GM23338 (cell line): Measurements from ENCODE around the gene APMAP. TPM values are rescaled to one million over a fixed set of nuclear protein-coding genes. Genes with fewer than 3 reads are reported as not detected.

ENCODE experiments used
- ATAC-seq: fragments of 200-7000 bp; cut with Tn5 transposase; 3 replicates; pipeline ENCODE4 v1.9.1; 2020
- DNase-seq: peaks from one replicate; pipeline ENCODE4 v3.0.0-alpha.2; 2015; ENCODE audit warnings: low spot score
- H2AFZ ChIP-seq: fragments of 200-600 bp; sonication (generic); 2 replicates; pipeline ENCODE4 v1.8.0; 2016; ENCODE audit warnings: antibody characterized with exemption, mild to moderate bottlenecking, moderate library complexity
- H3F3A ChIP-seq: fragments of 200-600 bp; sonication (generic); replicated peaks from 2 replicates; pipeline ENCODE4 v1.8.0; 2017; ENCODE audit warnings: antibody characterized with exemption, mixed run types, low read depth
- H3K27ac ChIP-seq: fragments of 200-600 bp; sonication (generic); 2 replicates; pipeline ENCODE4 v1.6.1; 2016; ENCODE audit warnings: low read depth
- H3K27me3 ChIP-seq: fragments of 200-600 bp; sonication (generic); 2 replicates; pipeline ENCODE4 v1.8.0; 2016; ENCODE audit warnings: mild to moderate bottlenecking, mixed run types, moderate library complexity; ENCODE audit not compliant: insufficient read depth
- H3K36me3 ChIP-seq: fragments of 200-600 bp; sonication (generic); 2 replicates; pipeline ENCODE4 v1.8.0; 2016; ENCODE audit warnings: mild to moderate bottlenecking; ENCODE audit not compliant: insufficient read depth
- H3K4me1 ChIP-seq: fragments of 200-600 bp; sonication (generic); 2 replicates; pipeline ENCODE4 v1.8.0; 2016; ENCODE audit warnings: mild to moderate bottlenecking, moderate library complexity; ENCODE audit not compliant: insufficient read depth
- H3K4me2 ChIP-seq: fragments of 200-600 bp; sonication (generic); 2 replicates; pipeline ENCODE4 v1.7.1; 2017; ENCODE audit warnings: mixed run types
- H3K4me3 ChIP-seq: fragments of 200-600 bp; sonication (generic); 2 replicates; pipeline ENCODE4 v1.6.1; 2016; ENCODE audit warnings: mixed run types
- H3K79me2 ChIP-seq: fragments of 200-600 bp; sonication (generic); replicated peaks from 2 replicates; pipeline ENCODE4 v1.8.0; 2017; ENCODE audit warnings: mild to moderate bottlenecking; ENCODE audit not compliant: insufficient read depth
- H3K9me2 ChIP-seq: fragments of 200-600 bp; sonication (generic); 2 replicates; pipeline ENCODE4 v1.8.0; 2017; ENCODE audit not compliant: insufficient read depth
- H4K20me1 ChIP-seq: fragments of 200-600 bp; sonication (generic); replicated peaks from 2 replicates; pipeline ENCODE4 v1.8.0; 2017; ENCODE audit warnings: mild to moderate bottlenecking; ENCODE audit not compliant: insufficient read depth
- H3K27ac Mint-ChIP-seq: 2 replicates; pipeline ENCODE4 v1.8.0; 2020; ENCODE audit warnings: inconsistent platforms, mild to moderate bottlenecking, moderate library complexity, mixed read lengths
- H3K27me3 Mint-ChIP-seq: 3 replicates; pipeline ENCODE4 v1.8.0; 2022; ENCODE audit warnings: low read depth, mild to moderate bottlenecking, moderate library complexity, mixed read lengths, inconsistent platforms; ENCODE audit not compliant: insufficient read depth, poor library complexity
- H3K36me3 Mint-ChIP-seq: 3 replicates; pipeline ENCODE4 v1.8.0; 2021; ENCODE audit warnings: low read depth, mild to moderate bottlenecking, inconsistent platforms, moderate library complexity, mixed read lengths
- H3K4me1 Mint-ChIP-seq: 3 replicates; pipeline ENCODE4 v1.8.0; 2020; ENCODE audit warnings: mild to moderate bottlenecking, inconsistent platforms, mixed read lengths
- H3K4me3 Mint-ChIP-seq: 3 replicates; pipeline ENCODE4 v1.8.0; 2021; ENCODE audit warnings: moderate library complexity, mild to moderate bottlenecking, inconsistent platforms, mixed read lengths
- H3K9me3 Mint-ChIP-seq: 3 replicates; pipeline ENCODE4 v1.8.0; 2020; ENCODE audit warnings: moderate library complexity, mild to moderate bottlenecking, inconsistent platforms, mixed read lengths
- CTCF ChIP-seq, 2 experiments: fragments of 200-600 bp in 1 of 2; sonication (generic) in 1 of 2; conservative IDR thresholded peaks; 2 replicates each; pipeline versions ENCODE4 v1.5.1 to v1.6.1; 2016 to 2017; ENCODE audit warnings: antibody characterized with exemption in 2 of 2, low read depth in 2 of 2, mild to moderate bottlenecking in 2 of 2, moderate library complexity in 1 of 2
- ETS1 ChIP-seq: IDR thresholded peaks from 2 replicates; pipeline ENCODE4 v1.6.1; 2016; ENCODE audit warnings: antibody characterized with exemption
- EZH2 ChIP-seq: fragments of 200-600 bp; sonication (generic); IDR thresholded peaks from one replicate; pipeline ENCODE4 v1.8.0; 2017; ENCODE audit warnings: antibody characterized with exemption, mild to moderate bottlenecking, low read depth; ENCODE audit not compliant: unreplicated experiment
- EZH2phosphoT487 ChIP-seq: fragments of 200-600 bp; sonication (generic); IDR thresholded peaks from one replicate; pipeline ENCODE4 v1.8.1; 2018; ENCODE audit warnings: antibody characterized with exemption; ENCODE audit not compliant: unreplicated experiment
- NANOG ChIP-seq: IDR thresholded peaks from 2 replicates; pipeline ENCODE4 v1.6.1; 2016; ENCODE audit warnings: antibody characterized with exemption, borderline replicate concordance
- POLR2AphosphoS5 ChIP-seq: IDR thresholded peaks from 2 replicates; pipeline ENCODE4 v1.6.1; 2016; ENCODE audit warnings: antibody characterized with exemption, low read depth
- ZNF114 ChIP-seq: fragments of 250-450 bp; sonication (Bioruptor Pico); IDR thresholded peaks from 2 replicates; pipeline ENCODE4 v1.5.0; 2020; ENCODE audit warnings: mild to moderate bottlenecking, moderate library complexity
- ZNF462 ChIP-seq: fragments of 250-450 bp; sonication (Bioruptor Pico); IDR thresholded peaks from 2 replicates; pipeline ENCODE4 v1.5.0; 2020; ENCODE audit warnings: mild to moderate bottlenecking, moderate library complexity
- polyA plus RNA-seq: library from polyadenylated mRNA; unstranded; fragments of >200 nt; fragmentation: Nextera tagmentation; extraction: Ambion mirVana; gene quantifications from 2 replicates; pipeline ENCODE4 v1.2.1, GENCODE V29; 2016
- total RNA-seq: library from RNA; depleted of rRNA; stranded (reverse); fragments of >200 nt; shearing (Covaris generic); gene quantifications from 2 replicates; pipeline ENCODE4 v1.2.3, GENCODE V29; 2014

APMAP gene
- total and polyA plus RNA-seq, 2 experiments from 2014 or later = 31.7 to 72.3 TPM

GRCh38 chr20:25018841-25019240, 26.3 kb upstream of the APMAP start (continued):
- TF ChIP-seq CTCF (conservative IDR thresholded peaks at IDR 0.05; ENCODE audit: low read depth in 2 of 2) = no peak
- TF ChIP-seq NANOG = no peak
- TF ChIP-seq EZH2 = no peak

- Mint-ChIP-seq H3K9me3 (no peaks in the 10 kb centered on the region), H3K4me1 (peaks cover 23% of the 10 kb centered on the region)
Measured at GRCh38 chr20:25018425-25018824, 25.9 kb upstream of the APMAP start.

More at GRCh38 chr20:25018425-25018824, 25.9 kb upstream of the APMAP start:
- no peak for DNase-seq
- Mint-ChIP-seq H3K36me3 (no peaks in the 10 kb centered on the region), H3K27me3 (peaks cover 11% of the 10 kb centered on the region), H3K4me3 (no peak overlapping the region; the same call in 2 of the 3 replicates), H3K27ac (no peak overlapping the region)
- Histone ChIP-seq H3K9me2 (0 out of 2 replicates have a peak, but pooled peaks cover 6% of the 10 kb centered on the region), H2AFZ (no peak overlapping the region), H3K79me2 (no peaks in the 10 kb centered on the region), H3K27ac (no peak overlapping the region), H4K20me1 (no peaks in the 10 kb centered on the region), H3K4me3 (no peak overlapping the region), H3K4me1 (no peaks in the 10 kb centered on the region; the same call in 1 of the 2 replicates), H3K27me3 (no peaks in the 10 kb centered on the region), H3K4me2 (no peak overlapping the region), H3F3A (no peaks in the 10 kb centered on the region), H3K36me3 (no peaks in the 10 kb centered on the region)
- no peak for TF ChIP-seq ZNF462 (CRISPR knock-in tag)
- TF ChIP-seq NANOG = no peak
- TF ChIP-seq EZH2phosphoT487 = no peak
- no peak for TF ChIP-seq ETS1
- TF ChIP-seq ZNF114 (CRISPR knock-in tag) = no peak
- no peak for TF ChIP-seq POLR2AphosphoS5
- ATAC-seq = no peak
